ENCODE results near the gene ANGPT4. TPM values are rescaled to one million over a fixed set of nuclear protein-coding genes. Genes with fewer than 3 reads are reported as not detected.

ANGPT4 gene
- total and polyA plus RNA-seq, 2 of the 8 experiments (the other 6 are each of a cell fraction or from before 2014, with no cell fraction given), result 0.07 to 0.33 TPM

GRCh38 chr20:821046-821730 is 94.9 kb downstream of the ANGPT4 start:
- FAIRE-seq (no peak), DNase-seq (ENCODE audit: low read depth in 1 of 2, low spot score in 2 of 2) (no peak)
- Histone ChIP-seq H3K4me1 (replicated peaks in 1 of 4; ENCODE audit: control insufficient read depth in 3 of 4, insufficient read depth in 4 of 4, low read length in 3 of 4) (peaks cover 0 to 6% (median 0%) of the 10 kb centered on the region in 4 experiments; a peak in 1 of 7 replicates), H4K91ac (replicated peaks; ENCODE audit: insufficient read length, low read length) (no peak overlapping the region), H3K14ac (ENCODE audit: insufficient read length) (no peak overlapping the region), H3K27me3 (replicated peaks in 1 of 4; ENCODE audit: control insufficient read depth in 3 of 4, extremely low read depth in 1 of 4, insufficient read depth in 3 of 4, low read length in 3 of 4) (no peaks in the 10 kb centered on the region), H4K5ac (ENCODE audit: insufficient read length, low read depth, low read length) (no peak overlapping the region), H4K20me1 (replicated peaks in 1 of 2; ENCODE audit: control insufficient read depth in 1 of 2, insufficient read depth in 2 of 2, low read length in 2 of 2) (no peaks in the 10 kb centered on the region), H3K4ac (replicated peaks; ENCODE audit: insufficient read length, low read depth, low read length) (no peak overlapping the region), H2AK5ac (ENCODE audit: low read depth, low read length) (no peak overlapping the region), H2BK5ac (ENCODE audit: low read depth, low read length) (no peak overlapping the region), H4K8ac (ENCODE audit: extremely low read depth, insufficient read depth, low read length) (peak overlapping the region; percentile 9; the same call in 1 of the 2 replicates), H3K79me1 (ENCODE audit: low read depth, low read length) (no peaks in the 10 kb centered on the region), H3K18ac (ENCODE audit: extremely low read depth, low read length) (no peak overlapping the region), H3K27ac (ENCODE audit: low read depth, low read length) (no peak overlapping the region), H2BK12ac (ENCODE audit: low read depth, low read length) (no peak overlapping the region), H3K9ac (replicated peaks in 1 of 4; ENCODE audit: extremely low read depth in 1 of 4, low read depth in 3 of 4, low read length in 3 of 4) (no peak overlapping the region), H2AFZ (ENCODE audit: low read length) (0 out of 2 replicates have a peak overlapping the region, but pooled peaks have one; percentile 36), H2BK20ac (ENCODE audit: low read length) (no peak overlapping the region), H3K79me2 (ENCODE audit: control insufficient read depth in 1 of 2, insufficient read depth in 2 of 2, low read length in 2 of 2) (no peaks in the 10 kb centered on the region), H3K4me2 (ENCODE audit: insufficient read depth in 1 of 2, low read depth in 2 of 2, low read length in 2 of 2) (no peak overlapping the region), H3K23ac (ENCODE audit: insufficient read length) (no peak overlapping the region), H3K36me3 (ENCODE audit: control insufficient read depth in 2 of 4, insufficient read depth in 4 of 4, low read length in 3 of 4) (no peaks in the 10 kb centered on the region), H2BK120ac (replicated peaks; ENCODE audit: low read depth, low read length) (no peak overlapping the region), H3K4me3 (ENCODE audit: extremely low read depth in 1 of 4, insufficient read depth in 2 of 4, low read depth in 3 of 4, low read length in 4 of 4) (no peak overlapping the region), H3K56ac (replicated peaks; ENCODE audit: insufficient read length, low read depth, low read length) (no peak overlapping the region), H2BK15ac (ENCODE audit: low read length) (no peak overlapping the region), H3K9me3 (ENCODE audit: insufficient read depth in 2 of 2, low read depth in 1 of 2, low read length in 1 of 2) (no peaks in the 10 kb centered on the region), H3K23me2 (ENCODE audit: low read depth, low read length) (no peaks in the 10 kb centered on the region)
- POLR2A ChIA-PET (ENCODE audit: partially characterized antibody), result interaction anchor here (1.5 to 1.9 kb wide), 2 partner anchors 12 to 20 kb away, joined by 4 to 5 read pairs; partner anchors contain the start of gene FAM110A
- TF ChIP-seq SP1 (IDR thresholded peaks at IDR 0.05; ENCODE audit: low read depth, low read length) (no peak), KDM1A (IDR thresholded peaks at IDR 0.05; ENCODE audit: borderline replicate concordance, low read length) (no peak), ZNF274 (IDR thresholded peaks at IDR 0.05; ENCODE audit: borderline replicate concordance, extremely low read depth, low read length) (no peak), TEAD4 (IDR thresholded peaks at IDR 0.05; ENCODE audit: low read depth, low read length) (no peak), ASH2L (IDR thresholded peaks at IDR 0.05; ENCODE audit: low read length) (no peak), MAFK (IDR thresholded peaks at IDR 0.05; ENCODE audit: low read depth, low read length) (no peak), SIN3A (conservative IDR thresholded peaks at IDR 0.05 in 1 of 2, IDR thresholded peaks at IDR 0.05 in 1 of 2; ENCODE audit: low read depth in 1 of 2, low read length in 2 of 2) (no peak), SP4 (IDR thresholded peaks at IDR 0.05; ENCODE audit: low read length) (no peak), RAD21 (IDR thresholded peaks at IDR 0.05 in 1 of 2, conservative IDR thresholded peaks at IDR 0.05 in 1 of 2; ENCODE audit: low read depth in 2 of 2, low read length in 2 of 2) (no peak), POU5F1 (IDR thresholded peaks at IDR 0.05; ENCODE audit: low read depth, low read length) (no peak)
- TF ChIP-seq, protein P1, sequence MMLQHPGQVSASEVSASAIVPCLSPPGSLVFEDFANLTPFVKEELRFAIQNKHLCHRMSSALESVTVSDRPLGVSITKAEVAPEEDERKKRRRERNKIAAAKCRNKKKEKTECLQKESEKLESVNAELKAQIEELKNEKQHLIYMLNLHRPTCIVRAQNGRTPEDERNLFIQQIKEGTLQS (IDR thresholded peaks at IDR 0.05; ENCODE audit: insufficient read depth, low read depth, low read length), result no peak
- CTCF ChIA-PET (ENCODE audit: partially characterized antibody), result interaction anchor here (10.2 kb wide), 1 partner anchor 135 kb away, joined by 153 read pairs; no protein-coding TSS in a partner anchor
- 83% methylated on average over 6 of the region's 6 CpGs; no CpG with 5 or more reads in 1 of the 2 experiments for WGBS, 2 experiments (ENCODE audit: extremely low coverage in 1 of 2, insufficient coverage in 1 of 2, insufficient read length in 1 of 2, insufficient replicate concordance in 2 of 2, low coverage in 1 of 2, low lambda C conversion rate in 2 of 2, missing lambda C conversion rate in 1 of 2)
